HG02885 (cell line): Measurements from ENCODE around the gene CAPZB.

ENCODE experiments used
- ATAC-seq: cut with Tn5 transposase; IDR thresholded peaks from one replicate; pipeline ENCODE4 v1.9.1; 2021; ENCODE audit warnings: mild to moderate bottlenecking; ENCODE audit not compliant: unreplicated experiment, poor library complexity

Gene CAPZB

GRCh38 chr1:19433719-19433998 lies 51.7 kb downstream of the CAPZB start:
- ATAC-seq = no peak

- no peak for ATAC-seq
Observed at GRCh38 chr1:19432943-19433718, 52.2 kb downstream of the CAPZB start.

- ATAC-seq = no peak
Observed at GRCh38 chr1:19430121-19431068, 54.9 kb downstream of the CAPZB start.

GRCh38 chr1:19429611-19430010 lies 55.7 kb downstream of the CAPZB start:
- no peak for ATAC-seq

GRCh38 chr1:19427087-19427781 lies 58.1 kb downstream of the CAPZB start:
- ATAC-seq = no peak

GRCh38 chr1:19426294-19427086 lies 58.8 kb downstream of the CAPZB start:
- no peak for ATAC-seq

- no peak for ATAC-seq
Observed at GRCh38 chr1:19425646-19426239, 59.6 kb downstream of the CAPZB start.

- no peak for ATAC-seq
Observed at GRCh38 chr1:19424651-19425570, 60.4 kb downstream of the CAPZB start.

GRCh38 chr1:19423130-19423529 lies 62.2 kb downstream of the CAPZB start:
- ATAC-seq = no peak

GRCh38 chr1:19421365-19421764 lies 64.0 kb downstream of the CAPZB start:
- ATAC-seq = no peak

GRCh38 chr1:19420606-19421005 lies 64.7 kb downstream of the CAPZB start:
- ATAC-seq = no peak

- ATAC-seq = no peak
Observed at GRCh38 chr1:19419691-19420090, 65.6 kb downstream of the CAPZB start.

- ATAC-seq = no peak
Observed at GRCh38 chr1:19418503-19418971, 66.8 kb downstream of the CAPZB start.

- no peak for ATAC-seq
Observed at GRCh38 chr1:19416921-19417470, 68.3 kb downstream of the CAPZB start.

- no peak for ATAC-seq
Observed at GRCh38 chr1:19416145-19416544, 69.2 kb downstream of the CAPZB start.

GRCh38 chr1:19414515-19415121 lies 70.7 kb downstream of the CAPZB start:
- no peak for ATAC-seq

GRCh38 chr1:19413999-19414398 lies 71.3 kb downstream of the CAPZB start:
- no peak for ATAC-seq

- ATAC-seq = no peak
Observed at GRCh38 chr1:19412654-19413053, 72.7 kb downstream of the CAPZB start.
